ENCODE measurements around the gene TTC32.

DNA sequence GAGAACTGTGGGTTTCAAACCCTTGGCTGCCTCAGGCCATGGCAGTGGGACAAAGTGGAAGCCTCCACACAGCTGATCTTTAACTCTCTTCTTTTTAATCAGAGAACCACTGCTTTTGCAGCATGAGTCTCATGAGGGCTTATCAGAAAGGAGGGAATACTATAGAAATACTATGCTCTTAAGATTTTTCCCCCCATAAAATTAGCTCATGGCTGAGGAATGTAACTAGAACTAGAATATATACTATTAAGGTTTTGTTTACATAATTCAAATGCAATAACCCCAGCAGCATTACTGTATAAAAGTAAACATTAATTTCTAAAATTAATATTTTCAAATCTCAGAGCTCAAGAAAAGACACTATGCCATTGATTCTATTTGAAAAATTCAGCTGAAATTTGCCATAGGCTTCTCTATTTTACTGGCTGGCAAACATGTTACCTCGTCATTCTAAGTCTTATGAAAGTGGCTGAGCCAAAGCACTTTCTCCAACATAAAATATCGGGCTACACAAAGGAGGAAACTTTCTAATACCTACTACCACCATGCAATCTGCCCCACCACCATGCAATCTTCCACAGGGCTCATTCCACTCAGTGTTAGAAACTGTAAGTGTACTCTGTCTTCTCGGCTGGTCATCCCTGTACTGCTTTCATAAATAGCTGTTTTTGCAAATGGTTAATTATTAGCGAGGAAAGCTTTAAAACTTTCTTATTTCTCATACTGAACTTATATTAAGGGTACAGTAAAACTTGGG is 45.6 kb upstream of the TTC32 start:
- TF ChIP-seq, protein P1, sequence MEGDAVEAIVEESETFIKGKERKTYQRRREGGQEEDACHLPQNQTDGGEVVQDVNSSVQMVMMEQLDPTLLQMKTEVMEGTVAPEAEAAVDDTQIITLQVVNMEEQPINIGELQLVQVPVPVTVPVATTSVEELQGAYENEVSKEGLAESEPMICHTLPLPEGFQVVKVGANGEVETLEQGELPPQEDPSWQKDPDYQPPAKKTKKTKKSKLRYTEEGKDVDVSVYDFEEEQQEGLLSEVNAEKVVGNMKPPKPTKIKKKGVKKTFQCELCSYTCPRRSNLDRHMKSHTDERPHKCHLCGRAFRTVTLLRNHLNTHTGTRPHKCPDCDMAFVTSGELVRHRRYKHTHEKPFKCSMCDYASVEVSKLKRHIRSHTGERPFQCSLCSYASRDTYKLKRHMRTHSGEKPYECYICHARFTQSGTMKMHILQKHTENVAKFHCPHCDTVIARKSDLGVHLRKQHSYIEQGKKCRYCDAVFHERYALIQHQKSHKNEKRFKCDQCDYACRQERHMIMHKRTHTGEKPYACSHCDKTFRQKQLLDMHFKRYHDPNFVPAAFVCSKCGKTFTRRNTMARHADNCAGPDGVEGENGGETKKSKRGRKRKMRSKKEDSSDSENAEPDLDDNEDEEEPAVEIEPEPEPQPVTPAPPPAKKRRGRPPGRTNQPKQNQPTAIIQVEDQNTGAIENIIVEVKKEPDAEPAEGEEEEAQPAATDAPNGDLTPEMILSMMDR (IDR thresholded peaks at IDR 0.05), result no peak
- no peak for TF ChIP-seq POLR2A (IDR thresholded peaks at IDR 0.05)

Data from suprapubic skin (tissue), 3 donors.